CD4-positive, alpha-beta T cell treated with Interleukin-1 beta for 1 hour (primary cell): Measurements from ENCODE around the gene ADAMTS12.

Source experiments
- DNase-seq, 2 donors: peaks; one replicate each; pipeline ENCODE4 v3.0.0-alpha.2; 2020 to 2022

The ADAMTS12 gene

DNA sequence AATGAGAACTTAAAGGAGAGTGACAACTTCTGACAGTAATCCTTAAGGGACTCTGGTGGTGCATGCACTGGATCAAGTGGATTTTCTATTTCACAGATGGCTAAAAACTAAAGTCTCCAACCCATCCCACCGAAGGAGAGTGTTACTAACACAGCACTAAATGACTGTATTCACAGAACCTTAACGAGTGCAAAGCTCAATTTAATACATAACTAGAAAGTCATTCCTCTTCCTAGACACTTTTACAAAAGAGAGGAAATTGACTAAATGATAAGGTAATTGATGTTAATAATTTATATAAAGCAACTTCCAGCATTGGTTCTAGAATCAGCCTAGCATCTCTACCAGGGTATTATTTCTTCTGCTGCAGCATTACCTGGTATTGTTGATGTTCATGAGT, 189.8 kb downstream of the ADAMTS12 start:
- no peak for DNase-seq

- DNase-seq: no peak
Measured at GRCh38 chr5:33701251-33701650, 190.5 kb downstream of the ADAMTS12 start.

GRCh38 chr5:33696411-33696810, 195.4 kb downstream of the ADAMTS12 start:
- DNase-seq: no peak

DNA sequence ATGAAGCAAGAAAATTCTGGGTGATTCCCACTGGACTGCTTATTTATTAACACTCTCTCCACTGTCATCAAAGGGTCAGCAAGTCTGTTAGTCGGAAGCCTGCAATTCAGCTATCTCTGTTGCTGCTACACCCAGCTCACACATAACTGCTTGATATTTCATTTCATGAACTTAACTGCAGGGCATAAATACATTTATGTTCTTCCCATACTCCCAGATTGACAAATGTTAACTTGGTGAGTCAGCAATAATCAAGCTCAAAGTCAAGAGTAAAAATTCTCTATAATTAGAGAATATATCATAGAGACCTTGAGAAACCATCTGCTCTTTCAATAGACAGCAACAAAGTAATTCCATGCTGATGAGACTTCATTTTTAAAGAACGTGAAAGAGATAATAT, 198.8 kb downstream of the ADAMTS12 start:
- no peak for DNase-seq

- DNase-seq: no peak
Measured at GRCh38 chr5:33691856-33692255, 199.9 kb downstream of the ADAMTS12 start.

GRCh38 chr5:33690374-33691135, 201.2 kb downstream of the ADAMTS12 start:
- DNase-seq: no peak

DNA sequence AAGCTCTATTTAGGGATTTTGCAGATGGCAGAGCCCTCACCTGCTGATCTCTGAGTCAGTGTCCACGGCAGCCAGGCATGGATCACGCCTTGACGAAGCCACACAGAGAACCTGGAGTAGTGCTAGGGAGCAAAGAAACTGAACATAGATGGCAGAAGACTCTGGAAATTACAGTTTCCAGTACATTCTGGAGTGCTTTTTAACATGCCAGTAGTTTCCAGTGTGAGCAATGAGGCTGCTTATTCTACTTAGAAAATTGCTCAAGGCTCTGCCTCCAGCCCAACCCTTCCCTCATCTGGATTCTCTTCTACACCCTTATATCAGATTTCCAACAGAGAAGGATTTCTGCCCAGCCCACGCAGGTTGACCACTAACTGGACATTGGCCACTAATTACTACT, 203.3 kb downstream of the ADAMTS12 start:
- no peak for DNase-seq

- DNase-seq: no peak
Measured at GRCh38 chr5:33688066-33688465, 203.7 kb downstream of the ADAMTS12 start.

DNA sequence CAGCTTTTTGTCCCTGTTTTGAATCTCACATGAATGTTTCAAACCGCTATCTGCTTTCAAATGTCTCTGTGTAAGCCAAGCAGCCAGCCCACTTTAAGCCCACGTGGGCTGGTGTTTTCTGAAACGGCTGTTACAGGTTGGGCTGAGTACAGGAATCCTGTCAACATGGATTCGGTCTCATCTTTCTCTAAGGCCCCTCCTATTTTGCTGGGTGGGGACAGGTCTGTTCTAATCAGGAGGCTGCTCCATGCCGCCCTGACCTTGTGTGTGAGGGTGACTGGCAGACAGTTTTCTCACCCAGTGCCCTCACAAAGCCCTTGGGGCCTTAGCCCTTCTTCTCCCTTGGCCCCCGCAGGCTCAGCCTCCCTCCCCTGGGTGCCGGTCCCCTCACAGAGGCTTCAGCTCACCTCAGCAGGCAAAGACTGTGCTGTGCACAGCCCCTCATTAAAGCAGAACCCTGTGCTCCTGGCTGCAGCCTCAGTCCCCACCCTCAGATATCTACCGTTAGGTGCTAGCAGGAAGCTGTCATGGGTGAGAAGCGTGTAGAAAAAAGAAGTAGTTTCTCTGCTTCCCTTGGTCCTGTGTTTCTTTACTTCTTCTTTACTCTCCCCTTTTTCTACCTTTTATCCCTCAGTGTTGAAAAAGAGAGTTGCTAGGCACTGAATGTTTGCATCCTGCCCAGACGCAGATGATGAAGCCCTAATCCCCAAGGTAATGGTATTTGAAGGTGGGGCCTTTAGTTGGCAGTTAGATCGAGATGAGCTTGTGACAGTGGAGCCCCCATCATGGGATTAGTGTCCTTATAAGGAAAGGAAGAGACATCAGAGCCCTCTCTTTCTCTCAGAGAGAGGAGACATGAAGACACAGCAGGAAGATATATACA, 205.7 kb downstream of the ADAMTS12 start:
- DNase-seq: no peak

- no peak for DNase-seq
Measured at GRCh38 chr5:33684496-33685159, 207.2 kb downstream of the ADAMTS12 start.

- DNase-seq: no peak
Measured at GRCh38 chr5:33679791-33680190, 212.0 kb downstream of the ADAMTS12 start.

- no peak for DNase-seq
Measured at GRCh38 chr5:33675958-33676464, 215.8 kb downstream of the ADAMTS12 start.

DNA sequence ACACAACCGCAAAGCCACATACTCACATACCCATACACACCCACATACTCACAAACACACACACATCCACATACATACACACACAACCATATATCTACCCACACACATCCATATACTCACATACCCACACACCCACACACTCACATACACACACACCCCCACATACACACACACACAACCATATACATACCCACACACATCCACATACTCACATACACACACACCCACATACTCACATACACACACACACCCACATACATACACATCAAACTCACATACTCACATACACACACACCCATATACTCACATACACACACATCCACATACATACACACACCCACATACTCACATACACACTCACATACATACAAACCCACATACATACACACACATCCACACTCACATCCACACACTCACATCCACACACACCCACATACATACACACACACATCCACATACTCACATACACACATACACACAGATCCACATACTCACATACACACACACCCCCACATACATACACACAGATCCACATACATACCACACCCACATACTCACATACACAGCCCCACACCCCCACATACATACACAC, 220.0 kb downstream of the ADAMTS12 start:
- no peak for DNase-seq

DNA sequence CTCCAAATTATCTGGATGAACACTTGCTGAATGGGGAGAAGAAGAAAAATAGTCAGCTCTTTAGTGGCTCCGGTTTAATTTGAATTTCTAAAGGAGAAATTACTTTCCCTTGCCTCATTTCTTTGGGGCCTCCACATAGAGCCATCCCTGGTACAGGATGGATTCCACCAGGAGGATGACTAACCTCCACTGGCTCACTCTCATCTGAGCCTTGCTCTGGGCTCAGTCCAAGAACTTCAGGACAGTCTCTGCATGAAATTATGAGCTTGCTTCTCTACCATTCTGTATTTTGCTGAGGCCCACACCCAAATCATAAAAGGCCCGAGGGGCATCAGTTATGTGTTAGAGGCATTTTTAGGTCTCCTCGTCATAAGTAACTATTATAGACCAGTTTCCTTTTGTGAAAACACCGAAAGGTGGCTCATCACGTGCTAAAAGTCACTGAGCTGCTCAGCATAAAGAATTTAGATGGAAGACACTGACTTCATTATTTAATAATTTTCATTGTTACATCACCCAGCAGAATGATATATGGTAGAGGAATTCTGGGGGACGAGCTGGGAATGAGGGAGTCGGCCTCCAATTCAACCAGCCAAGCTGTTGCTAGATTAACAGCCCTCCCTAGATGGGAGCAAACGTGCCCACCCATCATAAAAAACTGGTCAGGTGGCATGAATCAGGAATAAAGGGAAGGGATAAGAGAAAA, 228.9 kb downstream of the ADAMTS12 start:
- DNase-seq: no peak

DNA sequence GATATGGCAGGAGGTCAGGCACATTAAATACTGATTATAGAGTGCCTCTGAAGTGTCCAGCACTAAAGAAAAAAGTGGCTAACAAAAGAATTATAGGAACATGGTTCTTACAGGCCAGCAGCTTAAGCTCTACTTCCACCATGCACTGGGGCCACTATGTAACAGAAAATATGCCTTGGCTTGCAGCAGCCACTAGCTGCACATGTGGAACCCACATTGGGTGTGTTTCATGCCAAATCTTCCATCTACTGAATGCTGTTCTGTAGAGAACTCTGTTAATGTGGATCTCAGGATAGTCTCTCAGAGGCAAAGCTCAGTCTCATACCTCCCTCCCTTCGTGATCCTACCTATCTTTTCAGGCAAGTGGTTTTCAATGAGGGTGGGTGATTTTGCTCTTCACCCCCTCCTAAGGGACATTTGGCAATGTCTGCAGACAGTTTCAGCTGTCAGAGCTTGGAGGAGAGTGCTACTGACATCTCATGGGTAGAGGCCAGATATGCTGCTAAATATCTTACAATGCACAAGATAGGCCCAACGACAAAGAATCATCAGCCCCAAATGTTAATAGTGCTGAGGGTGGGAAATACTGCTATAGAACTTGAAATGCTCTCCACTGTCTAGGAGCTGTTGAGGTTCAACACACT, 232.1 kb downstream of the ADAMTS12 start:
- no peak for DNase-seq

DNA sequence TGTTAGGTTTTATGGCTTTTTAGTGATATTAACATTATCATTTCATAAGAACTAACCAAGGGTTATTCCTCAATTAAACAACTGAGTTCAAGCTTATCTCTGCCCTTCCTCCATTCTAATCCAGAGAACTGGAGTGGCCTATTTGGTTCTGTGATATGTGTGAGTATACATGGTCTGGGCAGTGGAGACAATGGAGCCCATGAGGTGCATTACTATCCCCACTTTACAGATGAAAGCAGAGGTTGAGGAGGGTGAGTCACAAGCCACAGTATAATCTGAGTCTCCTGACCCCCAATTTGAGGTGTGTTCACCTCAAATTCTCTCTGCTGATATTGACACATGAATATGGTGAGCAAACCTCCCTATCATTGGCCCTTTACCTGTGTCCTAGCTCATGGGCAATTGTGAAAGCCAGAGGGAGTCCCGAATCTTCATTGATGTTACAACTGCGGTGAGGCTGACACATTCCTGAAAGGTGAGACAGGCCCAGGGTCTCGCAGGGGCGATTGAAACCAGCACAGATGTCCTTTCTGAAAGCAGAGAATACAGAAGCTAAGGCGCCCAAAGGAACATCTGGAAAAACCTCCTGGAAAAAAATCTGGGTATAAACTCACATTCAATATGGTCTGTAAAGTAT, 233.9 kb downstream of the ADAMTS12 start:
- DNase-seq: no peak

DNA sequence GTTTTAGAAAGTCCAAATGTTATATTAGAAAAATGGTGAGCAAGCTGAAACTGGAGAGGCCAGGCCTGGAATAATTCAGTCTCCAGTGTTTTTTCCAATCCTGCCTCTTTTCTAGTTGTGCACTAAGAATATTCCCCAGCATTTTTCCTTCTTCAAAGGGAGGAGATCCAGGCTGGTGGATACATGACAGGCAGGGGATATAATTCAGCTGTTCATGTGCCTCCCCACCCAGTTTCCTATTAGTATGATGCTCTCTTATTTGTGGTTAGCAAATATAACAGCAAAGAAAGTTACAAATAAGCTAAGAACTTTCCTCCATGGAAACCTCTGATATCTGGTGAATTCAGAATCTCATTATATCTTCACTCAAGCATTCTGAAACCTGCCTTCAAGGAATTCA, 234.6 kb downstream of the ADAMTS12 start:
- DNase-seq: no peak

GRCh38 chr5:33650911-33651310, 240.9 kb downstream of the ADAMTS12 start:
- no peak for DNase-seq

GRCh38 chr5:33649549-33650482, 242.0 kb downstream of the ADAMTS12 start:
- DNase-seq: no peak
